ENCODE measurements around the gene CIART. TPM values are rescaled to one million over a fixed set of nuclear protein-coding genes. Genes with fewer than 3 reads are reported as not detected.
A peak's percentile ranks its signal among the peaks of the same experiment; 100 is the strongest.

Gene CIART
- total RNA-seq, 2 experiments from 2014 or later: 4.0 to 4.5 TPM

- H3K9me3 ChIP-seq (ENCODE audit: control insufficient read depth in 1 of 2, insufficient read depth in 1 of 2, low read length in 2 of 2): no peaks in the 10 kb centered on the region
- no peak for DNase-seq
- CTCF ChIA-PET: interaction anchor here (1.2 to 2.8 kb wide), 2 partner anchors 10 to 22 kb away, joined by 3 to 8 read pairs; no protein-coding TSS in a partner anchor
- POLR2A ChIA-PET: interaction anchor here (0.6 to 6.6 kb wide), 13 partner anchors 10 to 347 kb away, joined by 3 to 44 read pairs (median 6); partner anchors contain the start of genes APH1A, CIART, OTUD7B and PLEKHO1
- H3K36me3 Mint-ChIP-seq (ENCODE audit: low read depth): peaks cover 32% of the 10 kb centered on the region
- peaks cover 16% of the 10 kb centered on the region for H3K4me1 Mint-ChIP-seq (ENCODE audit: low read depth)
- H3K27ac Mint-ChIP-seq: no peak overlapping the region
- H3K27ac ChIP-seq (ENCODE audit: low read depth in 1 of 2, low read length in 2 of 2): peak overlapping the region; percentile 96 to 99
- peak overlapping the region; percentile 85 for H3K4me3 ChIP-seq (ENCODE audit: low read length)
- H3K4me1 ChIP-seq (ENCODE audit: insufficient read depth, low read length): peaks cover 25% of the 10 kb centered on the region
- ATAC-seq (ENCODE audit: poor library complexity): no peak
- H3K36me3 ChIP-seq (ENCODE audit: insufficient read depth, low read length): peaks cover 10% of the 10 kb centered on the region
- no peak for TF ChIP-seq CTCF (IDR thresholded peaks at IDR 0.05)
- no peaks in the 10 kb centered on the region for H3K27me3 Mint-ChIP-seq
- H3K27me3 ChIP-seq (ENCODE audit: control insufficient read depth in 1 of 2, insufficient read depth in 2 of 2, low read length in 2 of 2): no peaks in the 10 kb centered on the region
- no peak overlapping the region for H3K4me3 Mint-ChIP-seq
- no peaks in the 10 kb centered on the region for H3K9me3 Mint-ChIP-seq
- intact Hi-C loops (cut with DNase I, micrococcal nuclease): loop anchor here in 1 of 2 experiments (1.0 kb wide), 1 partner anchor 21 kb away; no protein-coding TSS in a partner anchor
Observed at GRCh38 chr1:150234309-150234565, 48.1 kb upstream of the CIART start.

- Histone ChIP-seq H3K4me1 (ENCODE audit: insufficient read depth, low read length) (peaks cover 25% of the 10 kb centered on the region), H3K36me3 (ENCODE audit: insufficient read depth, low read length) (peaks cover 10% of the 10 kb centered on the region), H3K4me3 (ENCODE audit: low read length) (peak overlapping the region; percentile 85), H3K27me3 (ENCODE audit: control insufficient read depth in 1 of 2, insufficient read depth in 2 of 2, low read length in 2 of 2) (no peaks in the 10 kb centered on the region), H3K27ac (ENCODE audit: low read depth in 1 of 2, low read length in 2 of 2) (peak overlapping the region; percentile 96 to 99), H3K9me3 (ENCODE audit: control insufficient read depth in 1 of 2, insufficient read depth in 1 of 2, low read length in 2 of 2) (no peaks in the 10 kb centered on the region)
- Mint-ChIP-seq H3K27ac (no peak overlapping the region), H3K27me3 (no peaks in the 10 kb centered on the region), H3K36me3 (ENCODE audit: low read depth) (peaks cover 31% of the 10 kb centered on the region), H3K4me3 (no peak overlapping the region), H3K4me1 (ENCODE audit: low read depth) (peaks cover 16% of the 10 kb centered on the region), H3K9me3 (no peaks in the 10 kb centered on the region)
- POLR2A ChIA-PET: interaction anchor here (0.6 to 6.6 kb wide), 20 partner anchors 11 to 462 kb away, joined by 3 to 44 read pairs (median 5); partner anchors contain the start of genes APH1A, GOLPH3L, PLEKHO1 and RPRD2
- DNase-seq: peak; percentile 69 to 96 (median 79)
- intact Hi-C loops (cut with DNase I, micrococcal nuclease): loop anchor here (1.0 to 5.0 kb wide), 3 partner anchors 21 to 128 kb away; partner anchors contain the start of genes CIART (in 2 of the 2) and RPRD2 (in 1 of the 2)
- no peak for TF ChIP-seq CTCF (IDR thresholded peaks at IDR 0.05)
- ATAC-seq (ENCODE audit: poor library complexity): peak; percentile 31
- CTCF ChIA-PET: interaction anchor here (2.8 kb wide), 1 partner anchor 21 kb away, joined by 8 read pairs; no protein-coding TSS in a partner anchor
Observed at GRCh38 chr1:150234566-150235293, 47.6 kb upstream of the CIART start.

- ATAC-seq (ENCODE audit: poor library complexity): peak; percentile 0
- Mint-ChIP-seq H3K36me3 (ENCODE audit: low read depth) (peaks cover 26% of the 10 kb centered on the region), H3K27me3 (no peaks in the 10 kb centered on the region), H3K9me3 (no peaks in the 10 kb centered on the region), H3K4me3 (no peak overlapping the region), H3K27ac (no peak overlapping the region), H3K4me1 (ENCODE audit: low read depth) (peaks cover 16% of the 10 kb centered on the region)
- H3K4me3 ChIP-seq (ENCODE audit: low read length): peak overlapping the region; percentile 85
- H3K27me3 ChIP-seq (ENCODE audit: control insufficient read depth in 1 of 2, insufficient read depth in 2 of 2, low read length in 2 of 2): no peaks in the 10 kb centered on the region
- no peak for TF ChIP-seq CTCF (IDR thresholded peaks at IDR 0.05)
- peak overlapping the region; percentile 96 to 99 for H3K27ac ChIP-seq (ENCODE audit: low read depth in 1 of 2, low read length in 2 of 2)
- peaks cover 25% of the 10 kb centered on the region for H3K4me1 ChIP-seq (ENCODE audit: insufficient read depth, low read length)
- peaks cover 6% of the 10 kb centered on the region for H3K36me3 ChIP-seq (ENCODE audit: insufficient read depth, low read length)
- ChIA-PET CTCF (no interaction called here), POLR2A (interaction anchor here (0.6 to 6.6 kb wide), 22 partner anchors 15 to 930 kb away, joined by 3 to 44 read pairs (median 4); partner anchors contain the start of genes APH1A, ENSA, GOLPH3L and LYSMD1)
- H3K9me3 ChIP-seq (ENCODE audit: control insufficient read depth in 1 of 2, insufficient read depth in 1 of 2, low read length in 2 of 2): no peaks in the 10 kb centered on the region
- peak in 12 of 14 experiments; percentile 8 to 62 (median 28) for DNase-seq
- intact Hi-C loops (cut with DNase I, micrococcal nuclease): loop anchor here (5.0 kb wide), 2 partner anchors 47 to 127 kb away; partner anchors contain the start of genes CIART (in 2 of the 2) and RPRD2 (in 1 of the 2)
Observed at GRCh38 chr1:150235294-150235851, 47.0 kb upstream of the CIART start.

All from CD4-positive, alpha-beta T cell (primary cell).